ENCODE results near the gene CLPSL2.
"Not testable (repeated sequence)": the region's sequence is repeated elsewhere in the genome, so short reads cannot be mapped to it uniquely, and the experiment has no call there.

Gene CLPSL2, protein sequence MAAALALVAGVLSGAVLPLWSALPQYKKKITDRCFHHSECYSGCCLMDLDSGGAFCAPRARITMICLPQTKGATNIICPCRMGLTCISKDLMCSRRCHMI

DNA sequence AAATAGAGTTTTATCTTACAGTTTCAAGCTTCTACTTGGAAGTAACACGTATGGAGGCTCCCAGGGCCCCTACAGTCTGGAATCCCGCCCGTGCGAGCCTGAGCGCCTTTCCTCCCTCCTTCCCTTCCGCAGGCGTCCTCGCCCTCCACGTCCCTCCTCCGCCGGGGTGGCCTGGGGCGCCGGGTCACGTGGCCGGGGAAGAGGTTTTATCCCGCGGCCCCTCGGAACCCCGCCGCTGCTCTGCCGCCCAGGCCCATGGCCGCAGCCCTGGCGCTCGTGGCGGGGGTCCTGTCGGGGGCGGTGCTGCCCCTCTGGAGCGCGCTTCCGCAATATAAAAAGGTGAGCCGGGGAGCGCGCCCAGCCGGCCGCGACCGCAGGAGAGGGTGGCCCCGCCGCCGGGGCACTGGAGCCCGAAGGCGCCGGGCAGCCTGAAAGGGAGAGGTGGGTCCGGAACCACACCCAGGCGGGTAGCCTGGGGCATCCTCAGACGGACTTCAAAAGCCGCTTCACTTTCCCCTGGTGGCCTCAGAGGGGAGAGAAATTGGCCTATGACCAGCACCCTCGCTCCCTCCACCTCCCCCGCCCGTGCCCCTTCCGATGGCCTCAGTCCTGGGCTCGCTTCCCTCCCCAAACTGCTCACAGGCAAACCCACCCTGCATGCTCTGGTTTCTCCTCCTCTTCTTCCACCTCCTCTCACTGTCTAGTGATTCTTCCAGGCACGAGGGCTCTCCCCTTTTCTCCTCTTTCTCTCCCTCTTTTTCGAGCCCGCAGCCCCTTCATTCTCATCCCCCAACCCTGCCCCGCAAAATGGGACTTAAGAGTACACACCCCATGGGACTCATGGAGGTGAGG, at the start of gene CLPSL2:
Gene CLPSL2, plus strand, starts transcription at position 235 of the 852 bp plus-strand sequence. Its CDS starts 21 bp downstream, at position 256.
- no peak for FAIRE-seq

DNA sequence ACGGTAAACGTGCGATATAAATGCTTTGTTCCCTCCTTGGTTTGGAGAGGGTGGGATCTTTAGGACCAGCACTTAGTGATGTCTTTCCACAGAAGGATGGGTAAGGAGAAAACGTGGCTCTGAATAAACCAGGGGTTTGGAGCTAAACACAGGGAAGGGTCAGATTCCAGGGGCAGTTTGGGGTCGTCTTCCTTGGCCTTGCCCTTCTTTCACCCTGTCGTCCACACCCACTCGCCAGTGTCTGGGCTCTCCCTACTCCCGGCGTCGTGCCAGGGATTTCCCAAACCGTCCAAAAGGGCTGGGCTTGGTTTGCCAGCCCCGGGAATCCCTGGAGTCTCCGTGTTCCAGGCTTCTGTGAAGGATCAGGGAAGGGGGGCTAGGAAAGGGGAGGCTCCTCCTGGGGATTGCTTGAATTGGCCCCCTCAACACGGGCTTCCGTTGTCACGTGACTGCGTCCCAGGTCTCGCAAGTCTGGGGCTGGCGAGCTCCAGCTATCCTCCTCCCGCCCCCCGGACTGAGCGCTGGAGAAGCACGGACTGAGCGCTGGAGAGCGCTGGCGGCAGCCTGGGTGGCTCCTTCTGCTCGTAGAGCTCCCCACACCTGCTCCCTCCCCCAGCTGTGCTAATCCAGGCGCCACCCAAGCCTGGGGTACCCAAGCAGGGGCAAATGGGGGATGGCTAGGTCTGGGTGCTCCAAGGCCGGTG, 49.0 kb upstream of the CLPSL2 start:
- FAIRE-seq, result no peak

DNA sequence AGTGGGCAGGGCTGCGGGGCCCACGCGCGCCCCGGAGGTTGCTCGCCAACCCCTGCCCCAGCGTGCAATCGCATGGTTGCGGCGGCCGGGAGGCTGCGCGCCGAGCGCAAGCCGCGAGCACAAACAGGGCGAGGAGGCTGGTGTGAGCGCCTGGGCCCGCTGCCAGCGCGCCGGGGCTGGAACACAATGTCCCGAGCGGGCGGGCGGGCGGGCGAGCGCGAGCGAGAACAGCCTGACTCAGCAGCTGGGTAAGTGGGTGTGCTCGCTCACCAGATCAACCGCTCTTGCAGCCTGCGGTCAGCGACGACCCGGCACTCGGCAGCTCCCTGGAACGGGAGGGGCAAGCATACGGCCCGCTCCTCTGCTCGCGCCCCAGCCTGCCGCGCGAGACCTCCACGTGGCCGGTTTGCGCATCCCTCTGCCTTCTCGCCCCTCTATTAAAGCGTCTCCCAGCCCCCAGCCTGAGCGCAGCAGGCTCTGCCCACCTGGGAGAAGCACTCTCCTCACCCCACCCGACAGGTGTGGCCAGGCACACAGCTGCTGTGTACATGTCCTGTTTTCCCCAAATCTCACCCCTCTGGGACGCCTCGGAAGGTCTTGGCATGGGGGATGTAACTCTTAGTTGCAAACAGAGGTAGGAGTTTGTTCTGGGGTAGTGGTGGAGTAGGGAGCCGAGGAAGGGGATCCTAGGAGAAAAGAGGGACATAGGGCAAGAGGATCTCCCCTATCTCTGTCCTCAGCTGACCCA, 48.3 kb upstream of the CLPSL2 start:
- FAIRE-seq, result no peak

DNA sequence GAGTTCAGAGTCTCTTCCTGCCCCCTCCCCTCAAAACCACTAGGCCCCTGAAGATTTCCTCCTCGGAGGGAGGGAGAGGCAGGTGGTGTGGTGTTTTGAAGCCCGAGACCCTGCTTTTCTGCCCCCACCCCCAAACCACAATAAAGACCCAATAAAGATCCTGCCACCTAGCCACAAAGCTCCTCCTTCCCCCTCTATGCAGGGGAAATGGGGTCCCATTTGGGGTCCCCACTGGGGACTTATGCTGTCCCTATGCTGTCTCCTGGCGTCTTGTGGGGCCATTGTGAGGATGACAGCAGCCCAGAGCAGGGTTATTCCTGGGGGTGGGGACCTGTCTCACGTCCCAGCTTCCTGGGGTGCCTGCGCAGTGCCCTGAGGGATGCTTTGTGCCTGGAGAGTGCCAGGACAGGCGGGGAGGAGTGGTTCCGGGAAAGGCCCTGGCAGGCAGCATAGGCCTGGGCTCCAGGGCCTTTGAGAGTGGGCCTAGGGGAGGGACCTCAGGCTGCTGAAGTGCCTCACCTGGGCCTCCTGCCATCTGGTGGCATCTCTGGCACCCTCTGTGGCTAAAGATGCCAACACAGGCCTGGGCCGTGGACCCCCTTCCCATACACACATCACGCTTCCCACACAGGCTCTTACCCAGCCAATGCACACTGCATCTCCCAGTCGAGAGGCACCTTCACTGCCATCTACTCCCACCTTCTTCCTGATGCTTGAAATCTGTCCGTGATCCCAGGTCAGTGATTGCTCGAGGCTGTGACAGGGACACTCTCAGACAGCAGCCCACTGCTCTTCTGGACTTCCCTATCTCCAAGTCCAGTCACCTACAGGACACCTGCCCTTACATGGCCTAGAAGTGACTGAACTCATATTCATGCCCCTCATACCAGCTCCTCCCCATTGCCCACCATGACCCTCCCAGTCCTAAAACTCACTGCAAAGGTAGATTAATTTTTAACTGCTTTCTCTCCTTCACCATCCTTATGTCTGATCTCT, 47.4 kb upstream of the CLPSL2 start:
- FAIRE-seq, result no peak

DNA sequence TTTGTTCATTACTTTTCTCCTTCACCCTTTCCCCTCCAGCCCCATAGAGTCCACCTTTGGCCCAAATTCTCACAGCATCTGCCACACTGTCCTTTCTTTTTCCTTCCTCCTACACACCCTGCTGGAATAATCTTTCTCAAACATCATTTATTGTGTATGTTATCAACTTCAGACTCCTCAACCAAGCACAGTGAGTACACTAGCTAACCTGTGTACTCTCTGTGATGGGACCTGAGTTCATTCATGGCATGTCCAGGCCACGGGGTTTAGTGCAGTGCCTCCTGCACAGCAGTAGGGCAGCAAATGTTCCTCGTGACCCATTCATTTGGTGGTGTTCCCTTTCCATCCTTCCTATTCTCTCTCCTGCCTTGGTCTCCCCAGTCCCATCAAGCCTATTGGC, 46.7 kb upstream of the CLPSL2 start:
- no peak for FAIRE-seq

DNA sequence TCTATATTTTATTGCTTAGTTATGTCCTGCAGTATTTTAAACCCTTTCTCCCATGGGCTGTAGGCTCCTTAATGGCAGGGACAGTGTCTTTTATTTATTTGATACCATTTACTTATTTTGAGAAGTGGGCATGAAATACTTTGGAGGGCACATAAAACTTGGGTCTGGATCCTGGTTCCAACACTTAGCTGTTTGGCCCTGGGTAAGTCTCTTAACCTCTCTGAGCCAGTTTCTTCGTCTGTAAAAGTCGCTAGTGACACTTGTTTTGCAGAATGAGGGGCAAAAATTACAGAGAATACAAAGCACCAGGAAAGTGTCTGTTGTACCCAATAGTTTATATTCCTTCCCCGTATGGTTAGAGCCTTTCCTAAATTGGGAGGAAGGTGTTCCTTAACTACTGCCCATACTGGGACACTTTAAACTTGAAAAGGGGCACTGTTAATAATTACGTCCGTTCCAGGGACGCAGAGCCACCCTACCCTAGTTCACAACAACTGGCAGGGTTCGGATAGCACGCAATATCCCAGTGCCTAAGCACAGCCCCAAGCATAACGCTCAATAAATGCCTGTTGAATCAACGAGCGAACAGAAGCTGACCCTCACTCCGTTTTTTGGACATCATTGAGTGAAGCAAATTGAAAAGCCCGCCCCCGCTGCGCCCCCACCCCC, 45.5 kb upstream of the CLPSL2 start:
- no peak for FAIRE-seq

DNA sequence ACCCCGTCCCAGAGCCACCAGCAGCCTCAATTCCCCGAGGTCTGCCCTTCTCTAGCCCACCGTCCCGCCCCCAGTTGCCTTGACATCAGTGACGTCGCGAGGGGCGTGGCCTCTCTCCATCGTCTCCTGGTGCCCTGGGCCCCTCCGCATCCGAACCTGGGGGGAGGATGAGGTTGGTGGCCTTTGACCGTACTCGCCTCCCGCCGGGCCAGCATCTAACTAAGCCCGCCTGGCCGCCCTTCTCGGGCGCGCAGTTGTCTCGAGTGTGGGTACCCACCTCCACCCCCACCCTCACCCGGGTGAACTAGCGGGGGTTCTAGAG, 45.0 kb upstream of the CLPSL2 start:
- no peak for FAIRE-seq

DNA sequence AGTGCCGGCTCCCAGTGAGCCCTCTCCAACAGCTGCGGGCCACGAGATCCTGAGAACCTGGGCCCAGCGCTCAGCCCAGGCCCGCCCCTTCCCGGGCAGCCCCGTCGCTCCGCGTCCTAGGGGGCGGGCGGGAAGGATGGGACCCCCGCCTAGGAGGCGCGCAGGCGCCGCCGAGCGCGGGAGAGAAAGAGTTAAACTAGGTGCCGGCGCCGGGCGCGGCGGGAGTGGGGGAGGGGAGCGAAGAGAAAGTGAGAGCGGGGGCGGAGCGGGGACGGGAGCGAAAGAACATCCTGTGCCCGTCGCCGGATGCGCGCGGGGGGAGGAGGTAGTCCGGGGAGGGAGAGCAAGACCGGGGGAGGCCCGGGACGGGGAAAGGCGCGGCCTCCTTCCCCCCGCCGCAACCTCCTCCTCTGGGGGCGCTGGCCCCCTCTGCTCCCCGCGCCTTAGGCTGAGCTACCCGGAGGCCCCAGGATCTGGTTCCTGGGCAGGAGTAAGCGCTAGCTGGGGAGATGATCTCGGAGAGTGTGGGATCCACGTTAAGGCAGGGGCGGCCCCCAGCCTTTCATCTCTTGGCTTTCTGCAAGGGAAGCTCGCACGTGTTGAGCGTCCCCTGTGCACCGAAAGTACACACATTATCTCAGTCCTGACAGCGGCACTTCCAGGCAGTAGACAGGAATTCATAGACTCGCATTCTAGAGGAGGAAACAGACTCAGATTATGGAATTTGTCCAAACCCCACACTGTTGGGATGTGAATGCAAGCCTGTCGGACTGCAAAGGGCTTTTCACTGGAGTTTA, 44.5 kb upstream of the CLPSL2 start:
- FAIRE-seq, result no peak

DNA sequence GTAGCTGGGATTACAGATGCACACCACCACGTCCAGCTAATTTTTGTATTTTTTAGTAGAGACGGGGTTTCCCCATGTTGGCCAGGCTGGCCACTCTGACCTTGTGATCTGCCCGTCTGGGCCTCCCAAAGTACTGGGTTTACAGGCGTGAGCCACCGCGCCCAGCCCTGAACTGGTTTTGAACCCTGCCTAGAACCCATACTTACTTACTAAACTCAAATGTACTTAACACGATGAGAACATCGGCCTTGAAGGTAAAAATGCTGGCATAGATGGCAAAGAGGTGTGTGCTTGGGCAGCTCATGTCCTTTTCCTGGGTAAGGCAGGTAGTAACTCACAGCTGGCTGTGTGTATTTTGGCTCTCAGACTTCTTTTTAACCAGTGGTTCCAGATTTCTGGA, 42.8 kb upstream of the CLPSL2 start:
- FAIRE-seq, result no peak

DNA sequence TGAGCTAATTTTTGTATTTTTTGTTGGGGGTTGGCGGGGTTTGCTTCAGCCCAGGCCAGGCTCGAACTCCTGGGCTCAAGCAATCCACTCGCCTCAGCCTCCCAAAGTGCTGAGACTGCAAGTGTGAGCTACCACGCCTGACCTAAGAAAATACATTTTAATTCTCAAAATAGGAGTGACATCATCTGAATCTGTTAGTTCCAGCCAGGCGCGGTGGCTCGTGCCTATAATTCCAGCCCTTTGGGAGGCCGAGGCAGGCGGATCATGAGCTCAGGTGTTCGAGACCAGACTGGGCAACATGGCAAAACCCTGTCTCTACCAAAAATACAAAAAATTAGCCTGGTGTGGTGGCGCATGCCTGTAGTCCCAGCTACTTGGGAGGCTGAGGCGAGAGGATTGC, 42.1 kb upstream of the CLPSL2 start:
- not testable (repeated sequence) for FAIRE-seq

DNA sequence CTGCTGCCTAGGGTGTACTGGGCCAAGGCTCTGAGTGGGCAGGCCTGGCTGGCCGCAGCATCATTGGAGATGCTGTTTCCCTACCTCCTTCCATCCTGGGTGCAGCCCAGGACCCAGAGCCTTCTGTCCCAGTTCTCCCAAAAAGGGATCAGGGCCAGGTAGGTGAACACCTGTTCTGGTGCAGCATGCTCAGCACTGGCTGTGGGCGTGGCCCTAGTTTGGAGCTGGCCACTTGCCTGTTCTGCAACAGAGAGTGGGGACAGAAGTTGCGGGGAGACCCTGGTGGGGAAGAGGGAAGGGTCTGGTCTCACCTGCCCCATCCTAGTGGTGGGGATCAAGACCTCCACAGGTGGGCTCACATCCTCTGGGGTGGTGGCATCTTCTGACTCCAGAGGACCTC, 40.9 kb upstream of the CLPSL2 start:
- no peak for FAIRE-seq

DNA sequence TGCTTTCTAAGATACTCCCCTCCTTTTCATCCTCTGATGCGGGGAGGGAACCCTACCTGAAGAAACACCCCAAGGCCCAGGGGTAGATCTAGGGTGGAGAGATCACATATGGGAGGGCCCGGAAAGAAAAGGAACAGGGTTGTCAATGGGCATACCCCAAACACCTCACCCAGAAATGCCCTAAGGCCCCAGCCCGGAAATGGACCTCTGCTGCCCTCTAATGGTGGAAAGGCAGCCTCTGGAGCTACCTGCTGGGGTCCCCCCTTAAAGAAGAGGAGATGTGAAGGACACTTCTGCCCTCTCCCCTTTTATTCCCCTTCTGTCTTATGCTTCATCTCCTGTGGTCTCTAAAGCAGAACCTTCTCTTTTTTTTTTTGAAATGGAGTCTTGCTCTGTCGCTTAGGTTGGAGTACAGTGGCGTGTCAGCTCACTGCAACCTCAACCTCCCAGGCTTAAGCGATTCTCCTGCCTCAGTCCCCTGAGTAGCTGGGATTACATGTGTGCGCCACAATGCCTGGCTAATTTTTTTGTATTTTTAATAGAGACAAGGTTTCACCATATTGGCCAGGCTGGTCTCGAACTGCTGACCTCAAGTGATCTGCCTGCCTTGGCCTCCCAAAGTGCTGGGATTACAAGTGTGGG, 40.0 kb upstream of the CLPSL2 start:
- FAIRE-seq, result no peak

DNA sequence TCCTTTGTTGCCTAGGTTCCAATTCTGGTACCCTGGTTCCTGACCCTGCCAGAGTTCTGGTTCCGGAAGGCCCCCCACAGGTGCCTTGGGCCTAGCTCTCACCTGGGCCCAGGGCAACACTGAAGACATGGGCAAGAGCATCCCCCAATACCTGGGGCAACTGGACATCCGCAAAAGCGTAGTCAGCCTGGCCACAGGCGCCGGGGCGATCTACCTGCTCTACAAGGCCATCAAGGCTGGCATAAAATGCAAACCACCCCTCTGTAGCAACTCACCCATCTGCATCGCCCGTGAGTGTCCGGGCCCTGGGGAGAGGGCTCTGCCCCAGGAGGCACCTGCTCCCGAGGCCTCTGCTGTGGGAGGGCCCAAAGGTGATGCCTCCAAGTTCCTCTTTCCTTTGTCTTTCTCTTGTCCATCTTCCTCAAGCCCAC, 39.4 kb upstream of the CLPSL2 start, which contains the start of gene ARMC12:
Gene ARMC12, plus strand, starts transcription at position 51 of the 431 bp plus-strand sequence. Its CDS starts 77 bp downstream, at position 128.
- FAIRE-seq, result no peak

DNA sequence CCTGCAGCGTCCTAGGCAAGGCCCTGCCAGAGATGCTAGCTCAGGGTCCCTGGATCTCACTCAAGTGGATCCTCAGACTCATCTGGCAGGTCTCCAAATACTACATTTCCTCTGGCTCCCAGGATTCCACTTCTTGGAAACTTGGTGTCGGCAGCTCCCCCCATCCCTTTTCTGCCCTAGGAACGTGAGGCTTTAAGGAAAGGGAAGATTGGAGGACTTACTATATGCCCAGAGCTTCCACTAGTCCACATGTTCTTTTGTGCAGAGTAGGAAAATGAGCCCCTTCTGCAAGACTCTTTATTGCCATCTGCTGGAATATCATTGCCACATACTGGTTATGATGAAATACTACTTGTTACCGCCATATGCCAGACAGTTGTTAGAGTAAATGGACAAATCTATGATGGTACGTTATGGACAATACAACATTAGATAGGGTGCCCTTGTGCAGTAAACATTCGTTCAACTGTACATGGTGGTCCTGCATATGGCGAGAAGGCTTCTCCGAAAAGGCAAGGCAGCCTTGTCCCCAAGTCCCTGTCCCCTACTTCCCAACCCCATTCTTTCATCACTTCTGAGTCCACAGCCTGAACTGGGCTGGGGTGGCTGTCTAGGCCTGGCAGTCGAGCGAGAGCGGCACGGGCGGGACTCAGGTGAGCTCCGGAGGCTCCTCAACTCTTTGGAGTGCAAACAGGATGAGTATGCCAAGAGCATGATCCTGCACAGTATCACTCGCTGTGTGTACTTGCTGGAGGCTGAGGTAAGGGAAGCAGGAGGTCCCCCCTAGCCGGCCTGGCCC, 38.8 kb upstream of the CLPSL2 start:
- no peak for FAIRE-seq

DNA sequence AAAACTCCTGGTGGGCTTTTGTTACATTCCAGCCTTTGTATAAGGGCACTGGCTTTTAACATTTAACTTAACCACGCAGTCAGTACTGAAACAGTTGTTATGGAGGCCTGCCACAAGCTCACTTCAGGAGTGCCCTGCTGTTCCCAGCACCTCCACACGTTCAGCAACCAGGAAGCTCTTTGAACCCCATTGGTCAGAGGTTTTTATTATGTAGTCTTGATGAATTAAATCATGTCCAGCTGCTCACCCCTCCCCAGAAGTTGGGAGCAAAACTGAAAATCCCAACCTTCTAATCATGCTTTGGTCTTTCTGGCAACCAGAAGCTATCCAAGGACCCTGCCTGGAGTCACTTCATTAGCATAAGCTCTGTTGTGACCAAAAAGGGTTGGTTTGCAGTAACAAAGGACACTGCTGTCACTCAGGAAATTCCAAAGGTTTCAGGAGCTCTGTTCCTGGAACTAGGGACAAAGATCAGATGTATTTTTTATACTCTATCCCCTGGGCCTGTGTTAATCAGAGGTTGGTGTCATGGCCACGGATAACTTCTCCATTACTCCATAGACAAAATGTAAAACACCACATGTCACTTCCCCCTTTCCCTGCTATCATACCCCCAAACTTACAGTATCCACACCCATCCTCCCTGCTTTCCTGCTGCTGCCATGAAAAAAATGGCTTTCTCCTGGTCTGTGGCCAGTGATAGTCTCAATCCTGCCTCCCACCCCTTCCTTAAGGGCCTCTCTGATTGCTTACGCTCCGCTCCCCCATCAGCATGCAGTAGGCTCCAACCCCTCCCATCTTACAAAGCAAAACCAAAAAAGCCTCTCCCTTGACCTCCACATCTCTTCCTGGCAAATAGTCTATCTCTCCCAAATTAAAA, 36.5 kb upstream of the CLPSL2 start:
- FAIRE-seq, result no peak

DNA sequence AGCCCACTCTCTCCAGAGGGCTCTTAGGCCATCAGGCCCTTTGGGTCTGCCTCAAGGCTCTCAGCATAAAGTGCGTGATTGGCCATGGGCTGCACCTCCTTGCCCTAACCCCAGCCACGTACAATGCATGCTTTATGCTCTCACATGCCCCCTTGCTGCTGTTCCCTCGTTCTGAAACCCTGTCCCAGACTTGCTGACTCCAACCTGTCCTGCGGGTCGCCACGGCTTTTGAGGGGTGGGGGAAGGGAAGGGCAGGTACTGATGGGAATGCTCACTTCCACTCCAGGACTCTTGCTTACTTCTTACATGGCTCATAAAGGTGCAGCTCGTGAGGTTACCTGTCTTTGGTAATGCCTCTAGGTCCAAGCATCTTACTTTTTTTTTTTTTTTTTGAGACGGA, 33.6 kb upstream of the CLPSL2 start:
- no peak for FAIRE-seq

DNA sequence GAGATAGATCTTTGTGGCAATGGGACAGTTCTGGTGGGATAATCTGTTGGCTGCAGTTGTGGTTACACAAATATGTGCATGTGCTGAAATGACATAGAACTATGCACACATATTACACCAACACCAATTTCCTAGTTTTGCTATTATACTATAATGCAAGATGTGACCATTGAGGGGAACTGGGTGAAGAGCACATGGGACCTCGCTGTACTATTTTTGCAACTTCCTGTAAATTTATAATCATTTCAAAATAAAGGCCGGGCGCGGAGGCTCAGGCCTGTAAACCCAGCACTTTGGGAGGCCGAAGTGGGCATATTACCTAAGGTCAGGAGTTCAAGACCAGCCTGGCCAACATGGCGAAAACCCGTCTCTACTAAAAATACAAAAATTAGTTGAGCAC, 30.9 kb upstream of the CLPSL2 start:
- no peak for FAIRE-seq

DNA sequence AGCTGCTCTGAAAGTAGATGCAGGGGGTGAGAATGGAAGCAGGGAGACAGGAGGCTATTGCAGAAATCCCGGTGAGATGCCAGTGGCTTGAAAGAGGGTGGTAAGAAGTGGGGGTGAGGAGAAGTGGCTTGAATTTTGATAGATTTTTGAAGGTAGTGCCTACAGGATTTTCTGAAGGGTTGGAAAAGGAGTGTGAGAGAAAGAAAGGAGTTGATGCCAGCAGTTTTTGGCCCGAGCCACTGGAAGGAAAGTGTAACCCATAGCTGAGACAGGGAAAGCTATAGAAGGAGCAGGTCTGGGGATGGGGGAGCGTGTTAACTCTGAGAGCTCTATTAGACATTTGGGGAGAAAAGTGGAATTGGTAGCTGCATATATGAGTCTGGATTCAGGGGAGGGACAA, 29.9 kb upstream of the CLPSL2 start:
- no peak for FAIRE-seq

Measured in islet of Langerhans (tissue), 1 donor.